GM18519 (cell line): ENCODE measurements around the gene PRRG2.

Experiments
- ATAC-seq: cut with Tn5 transposase; IDR thresholded peaks from one replicate; pipeline ENCODE4 v1.9.1; 2021; ENCODE audit warnings: mild to moderate bottlenecking, moderate library complexity; ENCODE audit not compliant: unreplicated experiment, low FRiP score

Gene PRRG2

DNA sequence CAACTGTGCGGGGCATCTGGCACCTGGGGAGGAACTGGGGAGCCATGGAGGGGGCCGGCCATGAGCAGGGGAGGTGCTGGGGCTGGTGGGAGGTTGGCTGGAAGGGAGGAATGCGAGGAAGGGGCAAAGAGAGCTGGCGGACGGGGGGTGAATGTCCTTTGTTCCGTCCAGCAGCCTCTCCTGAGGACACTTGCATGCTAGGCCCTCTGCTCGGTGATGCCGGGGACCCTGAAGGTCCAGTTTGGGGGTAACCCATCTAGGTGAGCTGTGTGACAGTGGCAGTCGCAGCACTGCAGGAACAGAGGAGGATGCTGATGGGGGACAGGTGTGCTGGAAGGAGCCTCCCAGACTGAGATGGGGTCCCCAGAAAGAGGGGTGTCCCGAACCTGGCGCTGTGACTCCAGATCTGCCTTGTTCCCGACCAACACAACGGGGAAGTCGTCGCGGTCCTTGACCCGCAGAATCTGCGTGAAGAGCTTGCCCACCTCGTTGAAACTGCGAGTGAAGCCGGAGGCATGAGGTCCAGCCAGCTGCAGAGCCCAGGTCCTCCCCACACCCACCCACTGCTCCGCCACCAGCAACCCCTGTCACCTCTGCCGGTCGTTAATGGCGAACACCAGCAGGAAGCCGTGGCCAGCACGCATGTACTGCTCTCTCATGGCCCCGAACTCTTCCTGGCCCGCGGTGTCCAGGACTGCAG, 55.3 kb downstream of the PRRG2 start:
- no peak for ATAC-seq

DNA sequence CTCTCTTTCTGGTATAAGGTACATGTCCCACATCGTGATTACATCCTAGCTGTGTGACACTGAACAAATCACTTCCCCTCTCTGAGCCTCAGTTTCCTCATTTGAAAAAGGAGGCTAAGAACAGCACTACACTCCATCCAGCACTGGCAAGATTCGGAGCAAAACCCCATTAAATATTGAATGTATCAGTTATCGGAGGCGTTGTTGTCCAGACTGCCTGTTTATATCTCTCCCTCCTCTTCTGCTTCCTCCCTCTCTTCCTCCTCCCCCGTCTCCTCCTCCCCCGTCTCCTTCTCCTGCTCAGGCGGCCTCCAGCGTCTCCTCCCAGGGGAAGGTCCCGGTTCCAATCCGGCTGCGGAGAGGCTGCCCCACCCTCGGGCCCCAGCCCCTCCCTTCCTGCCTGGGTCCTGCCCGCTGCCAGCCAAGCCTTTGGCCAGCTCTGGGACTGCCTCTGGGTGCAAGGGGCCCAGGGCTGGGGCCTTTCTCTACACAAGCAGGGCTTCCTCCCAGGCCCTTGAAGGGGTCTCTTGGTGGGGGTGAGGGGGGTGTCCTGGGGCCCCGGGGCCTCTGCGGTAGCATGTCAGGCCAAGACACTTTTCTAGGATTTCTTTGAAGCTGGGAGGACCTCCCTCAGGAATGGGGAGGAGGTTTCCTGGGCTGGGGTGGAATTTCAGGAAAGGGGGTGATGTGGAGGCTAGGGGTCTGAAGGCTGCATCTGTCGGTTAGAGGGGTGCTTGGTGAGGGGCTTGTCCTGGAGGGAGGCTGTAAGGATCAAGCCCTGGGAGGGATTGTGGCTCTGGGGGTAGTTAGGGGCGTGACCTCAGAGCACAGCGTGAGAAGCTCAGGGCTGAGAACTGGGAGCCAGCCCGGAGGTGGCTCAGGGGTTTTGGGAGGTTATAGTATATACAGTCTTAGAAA, 57.0 kb downstream of the PRRG2 start:
- ATAC-seq: no peak

DNA sequence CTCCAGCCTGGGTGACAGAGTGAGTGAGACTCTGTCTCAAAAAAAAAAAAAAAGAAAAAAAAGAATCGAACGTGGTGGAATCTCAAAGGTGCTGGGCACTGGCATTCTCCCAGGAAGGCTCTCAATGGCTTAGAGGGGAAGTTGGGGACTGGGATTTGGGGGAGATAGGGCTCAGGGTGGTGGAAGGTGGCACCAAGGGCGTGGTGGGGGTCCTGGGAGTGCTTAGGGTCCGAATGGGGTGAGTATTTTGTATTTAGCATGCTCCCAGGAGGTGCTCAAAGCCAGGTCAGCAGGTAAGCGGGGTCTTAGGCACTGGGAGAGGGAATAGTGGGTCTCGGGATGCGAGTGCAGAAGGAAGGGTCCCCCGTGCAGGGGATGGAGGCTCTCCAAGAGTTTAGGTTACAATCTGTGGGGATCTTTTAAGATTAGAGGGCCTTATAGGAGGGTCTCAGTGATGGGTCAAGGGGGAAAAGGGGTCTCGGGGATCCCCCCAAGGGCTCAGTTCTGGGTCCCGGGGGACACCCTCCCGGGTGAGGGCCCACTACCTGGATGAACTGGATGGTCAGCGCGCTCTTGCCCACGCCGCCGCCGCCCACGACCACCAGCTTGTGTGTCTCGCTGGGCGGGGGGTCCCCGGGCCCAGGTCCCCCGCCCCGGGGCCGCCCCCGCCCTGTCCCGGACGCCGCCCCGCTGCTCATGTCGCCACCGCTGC, 58.4 kb downstream of the PRRG2 start:
- no peak for ATAC-seq

DNA sequence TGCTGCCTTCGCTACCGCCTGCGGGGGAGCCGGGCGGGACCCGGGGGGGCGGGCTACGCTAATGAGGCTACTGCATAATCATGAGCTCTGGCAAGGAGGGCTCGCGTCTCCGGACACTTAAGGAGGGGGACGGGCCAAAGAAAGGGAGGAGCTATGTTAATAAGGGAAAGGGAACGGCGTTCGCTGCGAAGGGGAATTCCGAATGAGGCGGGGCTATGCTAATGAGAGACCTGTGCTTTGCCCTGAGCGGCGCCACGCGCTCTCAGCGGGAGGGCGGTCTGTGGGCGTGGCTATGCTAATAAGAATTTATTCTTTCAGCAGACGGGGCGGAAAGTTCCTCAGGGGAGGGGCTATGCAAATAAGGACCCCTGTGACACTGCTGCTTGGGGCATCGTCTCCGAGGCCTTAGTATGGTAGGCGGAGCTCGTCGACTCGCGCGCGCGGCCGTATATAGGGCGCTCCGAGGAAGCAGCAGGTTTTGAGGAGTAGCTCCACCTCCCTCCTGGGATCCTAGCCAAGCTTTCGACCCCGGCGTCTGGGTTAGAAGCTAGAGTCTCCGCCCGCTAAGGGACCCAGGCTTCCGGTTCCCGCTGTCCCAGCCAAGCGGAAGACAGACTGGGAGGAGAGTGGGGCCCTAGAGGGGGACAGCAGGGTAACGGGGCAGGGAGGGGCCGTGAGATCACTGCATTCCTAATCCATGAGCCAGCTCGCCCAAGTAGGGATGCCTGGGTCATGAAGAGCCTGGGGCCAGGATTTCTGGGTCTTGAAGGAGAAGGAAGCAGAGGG, 59.2 kb downstream of the PRRG2 start, which contains the start of gene RRAS:
Gene RRAS, minus strand, starts transcription at position 31 of the 786 bp plus-strand sequence. CDS start 45 bp downstream, outside the sequence.
- ATAC-seq: peak; percentile 49
